HG03280 (cell line): ENCODE measurements around the gene MARCHF11.

ENCODE experiments used
- ATAC-seq: cut with Tn5 transposase; IDR thresholded peaks from one replicate; pipeline ENCODE4 v1.9.1; 2021; ENCODE audit warnings: mild to moderate bottlenecking, moderate library complexity; ENCODE audit not compliant: unreplicated experiment

The MARCHF11 gene

GRCh38 chr5:16179511-16179935 lies at the start of gene MARCHF11:
MARCHF11 (minus strand) TSS chr5:16179791; CDS start chr5:16179575, 216 bp downstream.
- ATAC-seq = no peak

GRCh38 chr5:16225927-16226326 lies 46.3 kb upstream of the MARCHF11 start:
- ATAC-seq = no peak

GRCh38 chr5:16192311-16192710 lies 12.7 kb upstream of the MARCHF11 start:
- no peak for ATAC-seq

GRCh38 chr5:16180789-16181082 lies 1.1 kb upstream of the MARCHF11 start:
- no peak for ATAC-seq

GRCh38 chr5:16179936-16180788 lies 571 bp upstream of the MARCHF11 start:
- ATAC-seq = no peak

GRCh38 chr5:16178745-16179372 lies 732 bp downstream of the MARCHF11 start:
- no peak for ATAC-seq

- ATAC-seq = no peak
Observed at GRCh38 chr5:16169550-16169949, 10.0 kb downstream of the MARCHF11 start.

- ATAC-seq = peak; percentile 84
Observed at GRCh38 chr5:16160706-16161105, 18.9 kb downstream of the MARCHF11 start.

- ATAC-seq = no peak
Observed at GRCh38 chr5:16159636-16160035, 20.0 kb downstream of the MARCHF11 start.

GRCh38 chr5:16156152-16156551 lies 23.4 kb downstream of the MARCHF11 start:
- no peak for ATAC-seq

- no peak for ATAC-seq
Observed at GRCh38 chr5:16152601-16153568, 26.7 kb downstream of the MARCHF11 start.

- ATAC-seq = no peak
Observed at GRCh38 chr5:16149621-16150020, 30.0 kb downstream of the MARCHF11 start.

- ATAC-seq = no peak
Observed at GRCh38 chr5:16147179-16147900, 32.3 kb downstream of the MARCHF11 start.

- no peak for ATAC-seq
Observed at GRCh38 chr5:16144416-16144815, 35.2 kb downstream of the MARCHF11 start.

- no peak for ATAC-seq
Observed at GRCh38 chr5:16143361-16144049, 36.1 kb downstream of the MARCHF11 start.

GRCh38 chr5:16140944-16141343 lies 38.6 kb downstream of the MARCHF11 start:
- ATAC-seq = no peak

- ATAC-seq = no peak
Observed at GRCh38 chr5:16140417-16140816, 39.2 kb downstream of the MARCHF11 start.

GRCh38 chr5:16137177-16137576 lies 42.4 kb downstream of the MARCHF11 start:
- no peak for ATAC-seq

- no peak for ATAC-seq
Observed at GRCh38 chr5:16135506-16135905, 44.1 kb downstream of the MARCHF11 start.

GRCh38 chr5:16135003-16135402 lies 44.6 kb downstream of the MARCHF11 start:
- ATAC-seq = no peak
